Upper lobe of left lung (tissue), 6 donors: Measurements from ENCODE around the gene TLCD4. TPM values are rescaled to one million over a fixed set of nuclear protein-coding genes. Genes with fewer than 3 reads are reported as not detected.

Experiments used
- ATAC-seq, 2 donors: fragments of 200-7000 bp; cut with Tn5 transposase; one replicate each; pipeline ENCODE4 v1.9.1; 2022; ENCODE audit warnings: mild to moderate bottlenecking in 2 of 2, moderate library complexity in 2 of 2; ENCODE audit not compliant: low FRiP score in 2 of 2
- DNase-seq, 2 donors: peaks; one replicate each; pipeline ENCODE4 v3.0.0-alpha.2; 2019 to 2020
- H3K27ac ChIP-seq, 4 donors: fragments of 200-600 bp; sonication (generic); one replicate each; pipeline ENCODE4 v1.5.1; 2016 to 2019
- H3K27me3 ChIP-seq, 4 donors: fragments of 200-600 bp; sonication (generic); one replicate each; pipeline ENCODE4 v1.5.1; 2017 to 2019
- H3K36me3 ChIP-seq, 4 donors: fragments of 200-600 bp; sonication (generic); one replicate each; pipeline ENCODE4 v1.5.1; 2016 to 2019
- H3K4me1 ChIP-seq, 4 donors: fragments of 200-600 bp; sonication (generic); one replicate each; pipeline ENCODE4 v1.5.1; 2018 to 2019
- H3K4me3 ChIP-seq, 4 donors: fragments of 200-600 bp; sonication (generic); one replicate each; pipeline ENCODE4 v1.5.1; 2017 to 2019; ENCODE audit warnings: mild to moderate bottlenecking in 2 of 4, moderate library complexity in 1 of 4
- H3K9me3 ChIP-seq, 4 donors: fragments of 200-600 bp; sonication (generic); one replicate each; pipeline ENCODE4 v1.5.1; 2018 to 2019
- CTCF ChIP-seq, 6 experiments: fragments of 450-650 bp in 4 of 6; fragments of 200-600 bp in 2 of 6; sonication (generic) in 2 of 6; IDR thresholded peaks; one replicate each; pipeline ENCODE4 v1.5.1; 2016 to 2019; ENCODE audit warnings: antibody characterized with exemption in 6 of 6
- EP300 ChIP-seq, 4 donors: sonication (generic); formaldehyde crosslinking; IDR thresholded peaks; one replicate each; pipeline ENCODE4 v1.5.1; 2017; ENCODE audit warnings: antibody characterized with exemption in 4 of 4, control low read depth in 2 of 4
- POLR2A ChIP-seq, 4 donors: fragments of 450-650 bp; IDR thresholded peaks; one replicate each; pipeline ENCODE4 v1.5.1; 2016 to 2017; ENCODE audit warnings: antibody characterized with exemption in 4 of 4, mild to moderate bottlenecking in 2 of 4
- POLR2AphosphoS5 ChIP-seq, 2 donors: sonication (generic); formaldehyde crosslinking; IDR thresholded peaks; one replicate each; pipeline ENCODE4 v1.5.1; 2017; ENCODE audit warnings: antibody characterized with exemption in 2 of 2
- WGBS, 2 donors: methylation state at CpG; one replicate each; pipeline ENCODE4 v1.1.5; 2017 to 2018; 5-methylcytosine and 5-hydroxymethylcytosine counted together
- total RNA-seq, 6 donors: library from RNA; depleted of rRNA in 4 of 6; stranded (reverse); fragments of >200 nt in 4 of 6; gene quantifications; one replicate each; pipeline versions ENCODE4 v1.1.0 to v1.2.1, GENCODE V29; 2016 to 2021
- donor health status: DM: no; HTN: no; CAD: no; lungs with moderate emphysema.
- donor health status: DM: no; HTN: yes; CAD: no; lungs with severe emphysema.

Gene TLCD4
- total RNA-seq, 6 donors from 2014 or later = 1.8 to 19.5 (median 8.2) TPM

- H3K27ac ChIP-seq = peak overlapping the region; percentile 60 to 76 (median 68)
- H3K9me3 ChIP-seq = no peaks in the 10 kb centered on the region
- no peaks in the 10 kb centered on the region for H3K36me3 ChIP-seq
- peak overlapping the region; percentile 56 to 88 (median 72) for H3K4me3 ChIP-seq
- H3K4me1 ChIP-seq = peaks cover 5 to 29% (median 12%) of the 10 kb centered on the region in 4 donors
- H3K27me3 ChIP-seq = no peaks in the 10 kb centered on the region
- TF ChIP-seq EP300 (IDR thresholded peaks at IDR 0.05) (no peak), CTCF (IDR thresholded peaks at IDR 0.05) (peak; percentile 20 to 62 (median 53))
- 1 to 3% methylated on average over 16 to 17 of the region's 17 CpGs for WGBS, 2 donors
- DNase-seq (peak in 1 of 2 donors; percentile 75), ATAC-seq (peak; percentile 81 to 84)
These were observed 462 bp upstream of the TLCD4 start for GRCh38 chr1:95116580-95117206.

- TF ChIP-seq CTCF (IDR thresholded peaks at IDR 0.05) = no peak
- TF ChIP-seq POLR2AphosphoS5 (IDR thresholded peaks at IDR 0.05) = no peak
- TF ChIP-seq POLR2A (IDR thresholded peaks at IDR 0.05) = no peak
- no peak for TF ChIP-seq EP300 (IDR thresholded peaks at IDR 0.05)
- Histone ChIP-seq H3K36me3 (no peaks in the 10 kb centered on the region), H3K9me3 (no peaks in the 10 kb centered on the region), H3K27me3 (no peaks in the 10 kb centered on the region), H3K27ac (peak overlapping the region; percentile 60 to 76 (median 68)), H3K4me3 (peak overlapping the region; percentile 56 to 88 (median 72)), H3K4me1 (peaks cover 5 to 29% (median 12%) of the 10 kb centered on the region in 4 donors)
- no peak for ATAC-seq
- 20 to 29% methylated on average over 10 of the region's 10 CpGs for WGBS, 2 donors
- peak in 1 of 2 donors; percentile 68 for DNase-seq
These were observed 928 bp downstream of the TLCD4 start for GRCh38 chr1:95118067-95118499.

GRCh38 chr1:95118710-95119109 lies 1.6 kb downstream of the TLCD4 start:
- peak overlapping the region in 1 of 4 donors; percentile 62 for H3K4me3 ChIP-seq
- WGBS, 2 donors = 83 to 90% methylated on average over 6 of the region's 6 CpGs

GRCh38 chr1:95119273-95119672 lies 2.1 kb downstream of the TLCD4 start:
- H3K36me3 ChIP-seq = no peaks in the 10 kb centered on the region
- H3K27me3 ChIP-seq = no peaks in the 10 kb centered on the region
- peaks cover 5 to 29% (median 12%) of the 10 kb centered on the region in 4 donors for H3K4me1 ChIP-seq
- ATAC-seq (no peak), DNase-seq (no peak)
- TF ChIP-seq POLR2AphosphoS5 (IDR thresholded peaks at IDR 0.05) (no peak), CTCF (IDR thresholded peaks at IDR 0.05) (no peak), POLR2A (IDR thresholded peaks at IDR 0.05) (no peak), EP300 (IDR thresholded peaks at IDR 0.05) (no peak)
- H3K27ac ChIP-seq = no peak overlapping the region
- H3K4me3 ChIP-seq = no peak overlapping the region
- H3K9me3 ChIP-seq = no peaks in the 10 kb centered on the region

More at GRCh38 chr1:95118710-95119109, 1.6 kb downstream of the TLCD4 start:
- TF ChIP-seq POLR2A (IDR thresholded peaks at IDR 0.05) = no peak
- TF ChIP-seq EP300 (IDR thresholded peaks at IDR 0.05) = no peak
- ATAC-seq = no peak
- peaks cover 5 to 29% (median 12%) of the 10 kb centered on the region in 4 donors for H3K4me1 ChIP-seq
- DNase-seq = no peak
- no peak overlapping the region for H3K27ac ChIP-seq
- no peaks in the 10 kb centered on the region for H3K27me3 ChIP-seq
- H3K36me3 ChIP-seq = no peaks in the 10 kb centered on the region
- H3K9me3 ChIP-seq = no peaks in the 10 kb centered on the region

- peaks cover 0 to 16% (median 6%) of the 10 kb centered on the region in 4 donors for H3K4me1 ChIP-seq
- H3K27me3 ChIP-seq = no peaks in the 10 kb centered on the region
- DNase-seq (no peak), ATAC-seq (no peak)
- H3K27ac ChIP-seq = no peak overlapping the region
- H3K9me3 ChIP-seq = no peaks in the 10 kb centered on the region
- TF ChIP-seq CTCF (IDR thresholded peaks at IDR 0.05) (no peak), POLR2AphosphoS5 (IDR thresholded peaks at IDR 0.05) (no peak), EP300 (IDR thresholded peaks at IDR 0.05) (no peak), POLR2A (IDR thresholded peaks at IDR 0.05) (no peak)
- no peak overlapping the region for H3K4me3 ChIP-seq
- H3K36me3 ChIP-seq = no peaks in the 10 kb centered on the region
- 65 to 69% methylated on average over 8 of the region's 8 CpGs for WGBS, 2 donors
These were observed 5.1 kb downstream of the TLCD4 start for GRCh38 chr1:95122151-95122697.
